HL-60 (cell line): ENCODE results near the gene MACROD1.
A peak's percentile ranks its signal among the peaks of the same experiment; 100 is the strongest.

Experiments
- DNase-seq, 2 experiments: peaks; one replicate each; pipeline ENCODE4 v3.0.0-alpha.2; 2010 to 2020; ENCODE audit warnings: low read depth in 1 of 2, low spot score in 1 of 2
- H3K27ac ChIP-seq: fragments of 250-450 bp; sonication (Bioruptor Pico); replicated peaks from 2 replicates; pipeline ENCODE4 v1.5.1; 2020; ENCODE audit warnings: mild to moderate bottlenecking, moderate library complexity
- H3K27me3 ChIP-seq: fragments of 250-450 bp; sonication (Bioruptor Pico); 2 replicates; pipeline ENCODE4 v1.5.1; 2021; ENCODE audit warnings: mild to moderate bottlenecking, moderate library complexity; ENCODE audit not compliant: insufficient read depth, poor library complexity, severe bottlenecking
- H3K4me3 ChIP-seq: replicated peaks from 2 replicates; pipeline ENCODE4 v1.5.1; 2011; ENCODE audit warnings: mild to moderate bottlenecking, control low read depth, low read length; ENCODE audit not compliant: insufficient read depth
- CTCF ChIP-seq: IDR thresholded peaks from one replicate; pipeline ENCODE4 v1.5.1; 2011; ENCODE audit warnings: low read length, control low read depth, inconsistent platforms; ENCODE audit not compliant: insufficient read depth
- GABPA ChIP-seq: IDR thresholded peaks from 2 replicates; pipeline ENCODE4 v1.6.1; 2012; ENCODE audit warnings: low read depth
- POLR2AphosphoS5 ChIP-seq: IDR thresholded peaks from 2 replicates; pipeline ENCODE4 v1.6.1; 2012; ENCODE audit warnings: low read depth
- REST ChIP-seq: IDR thresholded peaks from 2 replicates; pipeline ENCODE4 v1.6.1; 2012; ENCODE audit warnings: low read depth; ENCODE audit not compliant: insufficient replicate concordance
- SPI1 ChIP-seq: IDR thresholded peaks from 2 replicates; pipeline ENCODE4 v1.6.1; 2012; ENCODE audit warnings: low read depth, mild to moderate bottlenecking, borderline replicate concordance

The MACROD1 gene

GRCh38 chr11:64000026-64000739, 165.7 kb downstream of the MACROD1 start:
- Histone ChIP-seq H3K4me3 (no peak overlapping the region), H3K27me3 (no peaks in the 10 kb centered on the region), H3K27ac (no peak overlapping the region)
- TF ChIP-seq GABPA (no peak), CTCF (peak; percentile 28), POLR2AphosphoS5 (no peak), SPI1 (no peak)
- peak; percentile 39 to 56 for DNase-seq

GRCh38 chr11:63999349-64000025, 166.4 kb downstream of the MACROD1 start:
- no peak for DNase-seq
- no peak overlapping the region for H3K4me3 ChIP-seq
- TF ChIP-seq CTCF (no peak), GABPA (no peak), POLR2AphosphoS5 (no peak), SPI1 (no peak), REST (no peak)

GRCh38 chr11:63998558-63999348, 167.2 kb downstream of the MACROD1 start:
- Histone ChIP-seq H3K27me3 (no peaks in the 10 kb centered on the region), H3K27ac (no peak overlapping the region), H3K4me3 (no peak overlapping the region)
- DNase-seq, result no peak
- no peak for TF ChIP-seq SPI1
- no peak for TF ChIP-seq REST
- TF ChIP-seq GABPA, result no peak
- TF ChIP-seq POLR2AphosphoS5, result no peak
- no peak for TF ChIP-seq CTCF

More at GRCh38 chr11:63999349-64000025, 166.4 kb downstream of the MACROD1 start:
- Histone ChIP-seq H3K27ac (no peak overlapping the region), H3K27me3 (no peaks in the 10 kb centered on the region)
